ENCODE measurements around the gene TTC21B. TPM values are rescaled to one million over a fixed set of nuclear protein-coding genes. Genes with fewer than 3 reads are reported as not detected.

TTC21B gene
- total and polyA plus RNA-seq, 8 donors = 5.4 to 14.7 (median 9.2) TPM

DNA sequence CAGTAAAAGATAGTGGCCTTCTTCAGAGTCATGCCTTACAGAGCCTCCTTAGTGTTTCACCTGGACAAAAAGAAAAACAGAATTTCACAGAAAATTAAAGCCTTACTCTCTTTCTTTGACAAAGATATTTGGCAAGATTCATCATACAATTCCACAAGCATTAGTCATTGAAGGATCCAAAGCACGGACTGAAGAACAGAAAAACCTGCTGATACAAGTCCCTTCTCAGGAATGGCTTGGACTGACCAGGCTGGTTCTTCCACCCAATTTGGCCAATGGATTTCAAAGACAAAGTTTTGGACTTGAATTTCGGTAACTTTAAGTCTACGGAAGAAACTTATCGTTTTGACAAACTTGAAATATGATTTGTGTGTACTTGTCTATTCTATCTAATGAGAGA, 120.4 kb downstream of the TTC21B start:
- Histone ChIP-seq H3K27ac (no peak overlapping the region), H3K9me3 (no peaks in the 10 kb centered on the region), H3K27me3 (no peaks in the 10 kb centered on the region), H3K4me3 (no peak overlapping the region), H3K4me1 (no peaks in the 10 kb centered on the region), H3K36me3 (no peaks in the 10 kb centered on the region)
- no peak for ATAC-seq
- TF ChIP-seq, protein P1, sequence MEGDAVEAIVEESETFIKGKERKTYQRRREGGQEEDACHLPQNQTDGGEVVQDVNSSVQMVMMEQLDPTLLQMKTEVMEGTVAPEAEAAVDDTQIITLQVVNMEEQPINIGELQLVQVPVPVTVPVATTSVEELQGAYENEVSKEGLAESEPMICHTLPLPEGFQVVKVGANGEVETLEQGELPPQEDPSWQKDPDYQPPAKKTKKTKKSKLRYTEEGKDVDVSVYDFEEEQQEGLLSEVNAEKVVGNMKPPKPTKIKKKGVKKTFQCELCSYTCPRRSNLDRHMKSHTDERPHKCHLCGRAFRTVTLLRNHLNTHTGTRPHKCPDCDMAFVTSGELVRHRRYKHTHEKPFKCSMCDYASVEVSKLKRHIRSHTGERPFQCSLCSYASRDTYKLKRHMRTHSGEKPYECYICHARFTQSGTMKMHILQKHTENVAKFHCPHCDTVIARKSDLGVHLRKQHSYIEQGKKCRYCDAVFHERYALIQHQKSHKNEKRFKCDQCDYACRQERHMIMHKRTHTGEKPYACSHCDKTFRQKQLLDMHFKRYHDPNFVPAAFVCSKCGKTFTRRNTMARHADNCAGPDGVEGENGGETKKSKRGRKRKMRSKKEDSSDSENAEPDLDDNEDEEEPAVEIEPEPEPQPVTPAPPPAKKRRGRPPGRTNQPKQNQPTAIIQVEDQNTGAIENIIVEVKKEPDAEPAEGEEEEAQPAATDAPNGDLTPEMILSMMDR (IDR thresholded peaks at IDR 0.05) = no peak
- no peak for FAIRE-seq
- DNase-seq = no peak
- WGBS, 2 donors = 86 to 89% methylated on average over 4 of the region's 4 CpGs
- intact Hi-C loops (cut with DNase I) = no loop called here

DNA sequence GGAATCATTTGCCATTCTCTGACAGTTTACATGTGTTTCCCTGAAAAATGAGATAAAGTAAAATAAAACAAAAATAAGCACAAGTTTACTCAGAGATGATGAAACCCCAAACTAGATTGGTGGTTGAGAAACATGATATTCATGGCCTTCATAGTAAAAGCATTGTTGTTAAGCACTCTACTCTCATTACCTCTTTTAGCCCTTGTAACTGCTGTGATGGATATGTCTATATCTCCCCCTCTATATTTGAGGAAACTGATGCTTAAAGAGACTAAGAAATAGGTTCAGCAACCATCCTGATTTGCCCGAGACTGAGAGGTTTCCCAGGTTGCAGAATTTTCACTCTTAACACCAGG, 125.7 kb downstream of the TTC21B start:
- Histone ChIP-seq H3K27me3 (no peaks in the 10 kb centered on the region), H3K9me3 (peaks cover 0 to 2% (median 0%) of the 10 kb centered on the region in 4 donors), H3K27ac (no peak overlapping the region), H3K4me1 (peaks cover 0 to 6% (median 5%) of the 10 kb centered on the region in 3 donors), H3K36me3 (no peaks in the 10 kb centered on the region), H3K4me3 (no peak overlapping the region)
- TF ChIP-seq, protein P1 (IDR thresholded peaks at IDR 0.05) = no peak
- FAIRE-seq (no peak), ATAC-seq (no peak), DNase-seq (no peak)
- intact Hi-C loops (cut with DNase I) = no loop called here
- 77 to 82% methylated on average over 1 of the region's 1 CpG for WGBS, 2 donors

DNA sequence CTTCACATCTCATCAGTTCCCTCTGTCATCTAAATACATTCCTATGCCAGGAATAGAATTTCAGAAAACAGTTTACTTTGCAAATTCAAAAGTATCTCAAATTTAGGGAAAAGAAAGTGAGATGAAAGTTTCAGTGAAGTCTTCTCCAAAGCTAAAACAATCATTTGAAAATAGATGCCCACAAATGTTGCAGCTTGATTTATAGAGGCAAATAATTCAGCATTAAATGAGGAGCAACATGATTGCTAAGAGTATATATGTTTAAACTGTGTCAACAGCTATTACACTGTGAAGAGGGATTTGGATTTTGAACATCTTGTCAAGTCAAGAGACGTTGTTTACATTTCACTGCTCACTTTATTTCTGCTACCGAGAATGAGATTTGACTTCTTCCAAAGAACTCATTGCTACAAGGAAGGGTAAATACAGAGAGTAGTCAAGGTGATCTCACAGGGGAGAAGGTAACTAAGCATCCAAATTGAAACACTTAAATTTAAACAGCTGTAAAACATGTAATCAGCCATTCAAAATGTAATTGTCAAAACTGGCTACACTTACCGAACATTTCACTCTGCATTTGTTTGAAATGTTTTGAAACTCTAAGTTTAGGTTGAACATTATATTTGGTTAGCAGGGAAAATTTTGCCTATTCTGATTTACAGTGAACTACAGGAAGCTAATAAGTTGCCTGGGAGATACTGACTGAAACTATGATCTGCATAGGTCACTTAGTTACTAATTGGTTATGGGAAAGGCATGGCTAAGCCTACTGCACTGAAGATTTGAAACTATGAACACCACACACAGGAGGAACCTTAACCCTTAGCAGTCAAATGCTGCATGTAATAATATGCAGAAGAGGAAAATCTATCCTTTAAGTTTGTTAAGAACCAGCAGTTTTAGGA, 126.3 kb downstream of the TTC21B start:
- Histone ChIP-seq H3K36me3 (no peaks in the 10 kb centered on the region), H3K4me1 (peaks cover 0 to 6% (median 5%) of the 10 kb centered on the region in 3 donors), H3K27me3 (no peaks in the 10 kb centered on the region), H3K4me3 (no peak overlapping the region), H3K9me3 (peaks cover 0 to 2% (median 0%) of the 10 kb centered on the region in 4 donors), H3K27ac (no peak overlapping the region)
- intact Hi-C loops (cut with DNase I) = no loop called here
- FAIRE-seq (no peak), DNase-seq (no peak), ATAC-seq (peak in 1 of 4 donors; percentile 75)
- WGBS, 2 donors = 46 to 49% methylated on average over 3 of the region's 3 CpGs
- TF ChIP-seq, protein P1 (IDR thresholded peaks at IDR 0.05) = no peak

DNA sequence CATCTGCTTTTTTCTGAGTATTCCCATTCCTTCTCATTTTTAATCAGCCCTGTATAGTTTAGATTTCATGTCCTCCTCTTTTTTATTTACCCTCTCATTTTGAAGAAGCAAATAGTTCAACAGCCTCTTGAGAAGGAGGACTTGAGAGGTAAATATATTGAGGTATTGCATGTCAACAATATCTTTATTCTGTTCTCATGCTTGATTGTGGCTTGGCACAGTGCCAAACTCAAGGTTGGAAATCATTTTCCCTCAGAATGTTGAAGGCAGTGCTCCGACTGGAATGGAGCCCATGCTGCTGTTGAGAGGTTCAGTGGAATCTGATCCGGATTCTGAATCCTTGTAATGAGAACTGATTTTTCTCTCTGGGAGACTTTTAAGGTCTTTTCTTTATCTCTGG, 128.5 kb downstream of the TTC21B start:
- WGBS, 2 donors = 19 to 21% methylated on average over 2 of the region's 2 CpGs
- H3K36me3 ChIP-seq = no peaks in the 10 kb centered on the region
- ATAC-seq = peak in 1 of 4 donors; percentile 47
- H3K27me3 ChIP-seq = no peaks in the 10 kb centered on the region
- peak in 2 of 6 donors; percentile 18 to 21 for DNase-seq
- intact Hi-C loops (cut with DNase I) = no loop called here
- no peak overlapping the region for H3K4me3 ChIP-seq
- no peak overlapping the region for H3K27ac ChIP-seq
- TF ChIP-seq, protein P1 (IDR thresholded peaks at IDR 0.05) = no peak
- H3K9me3 ChIP-seq = peaks cover 0 to 2% (median 0%) of the 10 kb centered on the region in 4 donors
- peaks cover 0 to 12% (median 10%) of the 10 kb centered on the region in 3 donors for H3K4me1 ChIP-seq
- FAIRE-seq = no peak

Other genes with a start within 250 kb of the TTC21B start
- 10 to 100 TPM; 13.2 to 34.4 (median 20.4) TPM for gene GALNT3, start 159.5 kb downstream of the TTC21B start, total RNA-seq
- gene GALNT3, start 159.5 kb downstream of the TTC21B start, polyA plus RNA-seq = 10 to 100 TPM; 13.7 to 21.5 TPM
- gene SCN1A, start 174.2 kb upstream of the TTC21B start, total RNA-seq = under 1 TPM in 4 of 6 donors, not detected in 2; 0.03 to 0.43 (median 0.04) TPM
- gene SCN1A, start 174.2 kb upstream of the TTC21B start, polyA plus RNA-seq = under 1 TPM; 0.04 to 0.07 TPM

All from pancreas (tissue), 10 donors.